GM10248 (cell line): ENCODE data around the gene R3HDM4.

Experiments
- CTCF ChIA-PET: fragments of 300-600 bp; sonication (Branson Sonifier 250); formaldehyde crosslinking; extraction: SDS; loops from one replicate; lab custom pipeline; 2021; ENCODE audit warnings: antibody characterized with exemption; lab: Yijun Ruan, JAX
- POLR2A ChIA-PET: fragments of 350-650 bp; sonication (Branson Sonifier 250); formaldehyde crosslinking; extraction: SDS; loops from one replicate; lab custom pipeline; 2020; ENCODE audit warnings: antibody characterized with exemption; lab: Yijun Ruan, JAX
- DNase-seq: peaks from one replicate; pipeline ENCODE4 v3.0.0; 2012; ENCODE audit errors: extremely low spot score
- TF ChIP-seq, protein P1 (sequence below): IDR thresholded peaks from 2 replicates; pipeline ENCODE4 v1.5.1; 2012; ENCODE audit warnings: mild to moderate bottlenecking, low read depth; ENCODE audit errors: extremely low read depth, missing control alignments, control extremely low read depth

R3HDM4 gene

DNA sequence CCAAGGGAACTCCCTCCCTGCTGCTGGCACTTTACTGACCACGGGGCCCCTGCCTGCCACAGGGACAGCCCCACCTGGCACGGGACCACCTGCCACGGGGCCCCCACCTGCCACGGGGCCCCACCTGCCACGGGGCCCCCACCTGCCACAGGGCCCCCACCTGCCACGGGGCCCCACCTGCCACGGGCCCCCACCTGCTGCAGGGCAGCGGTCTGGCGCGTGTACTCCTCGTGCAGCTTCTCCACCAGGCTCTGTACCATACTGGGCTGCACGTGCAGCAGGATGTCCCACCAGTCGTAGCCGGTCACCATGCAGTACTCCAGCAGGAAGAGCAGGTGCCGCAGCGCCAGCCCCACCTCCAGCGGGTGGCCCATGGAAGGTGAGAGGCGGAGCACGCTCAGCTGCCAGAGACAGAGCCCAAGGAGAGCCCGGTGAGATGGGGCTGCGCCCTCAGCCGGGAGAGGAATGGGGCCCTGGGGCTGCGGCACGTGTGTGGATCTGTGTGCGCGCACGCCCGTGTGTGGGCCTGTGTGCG is 36.2 kb downstream of the R3HDM4 start:
- CTCF ChIA-PET: interaction anchor here (1.2 to 2.4 kb wide), 2 partner anchors 12 to 14 kb away, joined by 3 to 12 read pairs; no protein-coding TSS in a partner anchor
- DNase-seq: no peak
- POLR2A ChIA-PET: no interaction called here
- TF ChIP-seq, protein P1, sequence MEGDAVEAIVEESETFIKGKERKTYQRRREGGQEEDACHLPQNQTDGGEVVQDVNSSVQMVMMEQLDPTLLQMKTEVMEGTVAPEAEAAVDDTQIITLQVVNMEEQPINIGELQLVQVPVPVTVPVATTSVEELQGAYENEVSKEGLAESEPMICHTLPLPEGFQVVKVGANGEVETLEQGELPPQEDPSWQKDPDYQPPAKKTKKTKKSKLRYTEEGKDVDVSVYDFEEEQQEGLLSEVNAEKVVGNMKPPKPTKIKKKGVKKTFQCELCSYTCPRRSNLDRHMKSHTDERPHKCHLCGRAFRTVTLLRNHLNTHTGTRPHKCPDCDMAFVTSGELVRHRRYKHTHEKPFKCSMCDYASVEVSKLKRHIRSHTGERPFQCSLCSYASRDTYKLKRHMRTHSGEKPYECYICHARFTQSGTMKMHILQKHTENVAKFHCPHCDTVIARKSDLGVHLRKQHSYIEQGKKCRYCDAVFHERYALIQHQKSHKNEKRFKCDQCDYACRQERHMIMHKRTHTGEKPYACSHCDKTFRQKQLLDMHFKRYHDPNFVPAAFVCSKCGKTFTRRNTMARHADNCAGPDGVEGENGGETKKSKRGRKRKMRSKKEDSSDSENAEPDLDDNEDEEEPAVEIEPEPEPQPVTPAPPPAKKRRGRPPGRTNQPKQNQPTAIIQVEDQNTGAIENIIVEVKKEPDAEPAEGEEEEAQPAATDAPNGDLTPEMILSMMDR: no peak

DNA sequence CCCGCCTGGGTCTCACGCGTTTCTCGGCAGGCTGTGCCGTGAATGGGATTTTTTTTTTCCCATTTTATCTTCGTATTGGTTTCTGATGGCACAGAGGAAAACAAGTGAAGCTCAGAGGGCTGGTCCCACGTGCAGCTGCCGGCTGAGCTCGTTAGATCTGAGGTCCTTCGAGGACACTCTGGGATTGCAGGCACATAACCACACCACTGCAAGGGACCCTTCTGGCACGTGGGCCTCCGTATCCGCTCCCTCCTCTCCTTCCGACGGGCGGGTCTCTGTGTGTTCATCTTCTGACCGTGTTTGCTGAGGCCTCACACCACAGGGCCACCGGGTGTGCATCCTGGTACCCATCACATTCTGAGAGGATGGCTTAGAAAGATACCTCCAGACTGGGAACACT is 36.9 kb downstream of the R3HDM4 start:
- CTCF ChIA-PET: interaction anchor here (4.3 kb wide), 1 partner anchor 12 kb away, joined by 23 read pairs; no protein-coding TSS in a partner anchor

DNA sequence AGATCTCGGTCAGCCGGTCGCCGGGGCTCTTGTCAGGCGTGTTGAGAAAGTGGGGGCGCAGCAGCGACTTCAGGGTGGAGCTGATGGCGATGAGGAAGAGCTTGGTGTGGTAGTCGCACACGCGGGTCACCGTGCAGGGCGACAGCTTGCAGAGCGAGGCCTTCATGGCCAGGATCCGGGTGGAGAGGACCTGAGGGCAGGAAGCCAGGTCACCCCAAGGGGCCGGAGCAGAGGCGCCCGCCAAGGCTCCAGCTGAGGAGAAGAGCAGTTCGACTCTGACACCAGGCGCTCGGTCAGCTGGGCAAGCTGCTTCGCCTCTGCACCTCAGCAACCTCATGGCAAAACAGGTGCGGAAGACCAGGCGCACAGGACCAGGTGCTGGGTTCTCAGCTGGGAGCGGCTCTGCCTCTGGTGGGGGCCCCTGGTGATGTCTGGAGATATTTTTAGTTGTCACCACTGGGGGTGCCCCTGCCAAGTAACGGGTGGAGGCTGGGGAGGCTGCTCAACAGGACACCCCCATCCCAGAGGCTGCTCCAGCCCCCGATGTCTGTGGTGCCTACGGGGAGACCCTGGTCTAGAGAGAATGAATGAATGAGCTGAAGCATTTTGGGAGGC is 37.6 kb downstream of the R3HDM4 start:
- TF ChIP-seq, protein P1: no peak
- POLR2A ChIA-PET: interaction anchor here (0.5 kb wide), 1 partner anchor 27 kb away, joined by 3 read pairs; no protein-coding TSS in a partner anchor
- no peak for DNase-seq
- CTCF ChIA-PET: interaction anchor here (4.3 kb wide), 1 partner anchor 11 kb away, joined by 23 read pairs; no protein-coding TSS in a partner anchor

More for the DNA sequence above, 36.9 kb downstream of the R3HDM4 start:
- POLR2A ChIA-PET: interaction anchor here (0.5 kb wide), 1 partner anchor 26 kb away, joined by 3 read pairs; no protein-coding TSS in a partner anchor
- TF ChIP-seq, protein P1: no peak
- DNase-seq: no peak

DNA sequence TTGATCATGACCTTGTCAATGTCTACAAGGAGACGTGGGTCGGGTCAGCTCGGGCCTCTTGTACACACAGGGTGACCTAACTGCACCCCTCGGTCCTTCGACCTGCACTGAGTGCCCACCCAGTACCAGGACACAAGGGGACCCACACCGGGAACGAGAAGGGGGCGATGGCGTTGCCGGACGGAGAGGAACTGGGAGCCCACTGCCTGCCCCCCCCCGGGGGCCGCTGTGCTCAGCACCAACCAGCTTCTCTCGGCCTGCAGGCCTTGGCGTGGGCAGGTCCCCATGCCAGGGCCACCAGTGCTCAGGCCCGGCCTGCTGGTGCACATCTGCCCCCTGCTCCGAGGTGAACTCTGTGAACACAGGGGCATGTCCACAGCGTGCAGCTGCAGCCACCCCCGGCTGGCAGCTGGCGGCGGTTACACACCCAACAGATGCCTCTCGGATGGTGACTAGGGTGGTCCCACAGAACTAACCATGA is 39.4 kb downstream of the R3HDM4 start:
- POLR2A ChIA-PET: interaction anchor here (0.6 kb wide), 1 partner anchor 158 kb away, joined by 4 read pairs; no protein-coding TSS in a partner anchor

DNA sequence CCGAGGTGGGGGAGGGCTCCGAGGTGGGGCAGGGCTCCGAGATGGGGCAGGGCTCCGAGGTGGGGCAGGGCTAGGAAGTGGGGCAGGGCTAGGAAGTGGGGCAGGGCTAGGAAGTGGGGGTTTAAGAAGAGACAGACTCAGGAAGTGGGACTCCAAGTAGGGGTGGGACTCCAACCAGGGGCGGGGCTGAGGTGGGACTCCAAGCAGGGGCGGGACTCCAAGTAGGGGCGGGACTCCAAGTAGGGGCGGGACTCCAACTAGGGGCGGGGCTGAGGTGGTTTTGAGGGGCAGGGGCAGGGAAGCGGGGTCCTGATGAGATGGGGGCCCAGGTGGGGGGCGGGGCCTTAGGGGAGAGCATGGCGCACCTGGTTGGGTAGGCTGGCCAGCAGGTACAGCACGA is 39.9 kb downstream of the R3HDM4 start:
- POLR2A ChIA-PET: no interaction called here
- peak; percentile 67 for DNase-seq
- CTCF ChIA-PET: interaction anchor here (4.3 kb wide), 1 partner anchor 9 kb away, joined by 23 read pairs; no protein-coding TSS in a partner anchor
- TF ChIP-seq, protein P1: no peak

More for the DNA sequence above, 39.4 kb downstream of the R3HDM4 start:
- no peak for DNase-seq
- CTCF ChIA-PET: interaction anchor here (4.3 kb wide), 1 partner anchor 9 kb away, joined by 23 read pairs; no protein-coding TSS in a partner anchor
- TF ChIP-seq, protein P1: no peak

DNA sequence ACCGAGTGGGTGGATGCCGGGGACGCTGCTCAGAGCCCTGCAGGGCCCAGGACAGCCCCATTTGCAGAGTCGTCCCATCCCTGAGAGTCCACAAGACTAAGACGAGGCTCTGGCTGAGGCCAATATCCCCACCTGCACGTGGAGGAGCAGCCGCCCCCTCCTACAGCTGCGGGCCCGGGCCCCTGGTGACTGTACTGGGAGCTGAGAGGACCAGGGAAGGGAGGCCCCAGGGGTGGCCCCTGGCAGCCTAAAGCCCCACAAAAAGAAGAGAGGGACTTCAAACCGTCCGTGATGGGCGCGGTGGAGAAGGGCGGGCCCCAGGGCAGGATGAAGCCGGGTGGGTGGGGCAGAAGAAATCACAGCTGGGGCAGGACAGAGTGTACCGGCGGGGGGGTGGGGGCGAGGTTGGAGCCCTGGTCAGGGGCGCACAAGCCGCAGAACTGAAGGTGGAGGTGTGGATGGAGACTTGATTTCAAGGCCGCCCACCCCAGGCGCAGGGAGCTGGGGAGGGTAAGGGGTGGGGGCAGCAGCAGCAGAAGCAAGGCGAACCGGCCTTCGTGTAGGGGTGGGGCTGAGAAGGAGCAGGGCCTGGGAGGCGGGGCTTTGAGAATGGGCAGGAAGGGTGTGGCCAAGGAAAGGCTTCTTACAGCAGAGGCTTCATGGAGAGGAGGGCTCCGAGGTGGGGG is 40.6 kb downstream of the R3HDM4 start:
- DNase-seq: peak; percentile 79
- POLR2A ChIA-PET: interaction anchor here (1.4 kb wide), 1 partner anchor 9 kb away, joined by 5 read pairs; no protein-coding TSS in a partner anchor
- TF ChIP-seq, protein P1: no peak
- CTCF ChIA-PET: interaction anchor here (4.3 kb wide), 1 partner anchor 8 kb away, joined by 23 read pairs; no protein-coding TSS in a partner anchor
